ENCODE measurements around the gene EPHB1.
"Not testable (repeated sequence)": the region's sequence is repeated elsewhere in the genome, so short reads cannot be mapped to it uniquely, and the experiment has no call there.

The EPHB1 gene

DNA sequence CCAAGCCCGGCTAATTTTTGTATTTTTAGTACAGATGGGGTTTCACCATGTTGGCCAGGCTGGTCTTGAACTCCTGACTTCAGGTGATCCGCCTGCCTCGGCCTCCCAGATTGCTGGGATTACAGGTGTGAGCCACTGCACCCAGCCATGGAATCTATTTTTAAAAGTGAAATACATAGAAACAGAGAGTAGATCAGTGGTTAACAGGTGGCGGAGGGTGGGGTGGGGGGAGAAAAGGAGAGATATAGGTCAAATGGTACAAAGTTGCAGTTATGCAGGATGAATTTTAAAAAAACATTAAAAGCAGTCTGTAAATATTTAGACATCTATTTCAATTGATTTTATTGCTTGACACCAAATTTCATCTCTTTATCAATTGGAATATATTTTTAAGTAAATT lies 6.8 kb upstream of the EPHB1 start:
- DNase-seq: not testable (repeated sequence)

DNA sequence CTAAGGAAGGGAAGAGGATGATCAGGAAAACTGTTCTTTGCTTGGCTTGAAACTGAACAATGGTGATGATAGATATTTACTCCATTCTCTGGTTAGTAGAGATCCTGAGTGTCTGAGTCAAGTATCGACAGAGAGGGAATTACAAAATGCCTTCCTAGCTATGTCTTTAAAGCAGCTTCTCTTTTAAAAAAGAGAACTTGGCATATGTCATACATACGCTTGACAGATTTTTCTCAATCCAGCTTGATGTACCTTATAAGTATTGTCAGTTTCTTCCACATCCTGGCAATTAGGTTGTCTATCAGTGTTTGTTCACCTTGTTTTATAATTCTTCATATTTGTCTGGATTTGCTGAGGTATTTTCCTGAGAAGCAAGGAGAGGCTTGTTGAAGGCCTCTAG lies 5.0 kb upstream of the EPHB1 start:
- DNase-seq: no peak

DNA sequence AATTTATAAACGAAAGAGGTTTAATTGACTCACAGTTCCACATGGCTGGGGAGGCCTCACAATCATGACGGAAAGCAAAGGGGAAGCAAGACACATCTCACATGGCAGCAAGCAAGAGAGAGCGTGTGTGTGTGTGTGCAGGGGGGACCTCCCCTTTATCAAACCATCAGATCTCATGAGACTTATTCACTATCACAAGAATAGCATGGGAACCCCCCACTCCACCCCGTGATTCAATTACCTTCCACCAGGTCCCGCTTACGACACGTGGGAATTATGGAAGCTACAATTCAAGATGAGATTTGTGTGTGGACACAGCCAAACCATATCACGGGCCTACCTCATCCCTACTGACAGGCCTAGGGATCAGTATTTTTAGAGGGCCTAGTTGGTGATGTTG lies 3.1 kb upstream of the EPHB1 start:
- DNase-seq: no peak

DNA sequence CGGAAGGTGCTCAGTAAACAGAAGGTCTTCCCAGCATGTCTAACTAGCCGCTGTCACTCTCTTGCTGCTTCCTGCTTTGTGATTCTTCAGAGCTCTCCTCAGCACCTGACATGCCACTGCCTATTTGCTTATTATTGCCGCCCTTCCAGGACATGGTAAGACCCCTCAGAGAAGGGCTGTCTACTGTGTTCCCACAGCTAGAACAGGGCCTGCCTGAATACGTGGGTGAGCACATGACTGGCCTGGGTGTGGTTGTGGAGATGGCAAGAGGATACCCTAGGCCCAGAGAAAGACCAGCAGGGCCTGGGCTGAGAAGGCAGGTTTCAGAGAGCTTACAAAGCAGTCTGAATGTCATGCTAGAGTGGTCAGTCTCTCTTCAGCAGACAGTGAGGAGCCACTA lies 2.4 kb upstream of the EPHB1 start:
- no peak for DNase-seq

DNA sequence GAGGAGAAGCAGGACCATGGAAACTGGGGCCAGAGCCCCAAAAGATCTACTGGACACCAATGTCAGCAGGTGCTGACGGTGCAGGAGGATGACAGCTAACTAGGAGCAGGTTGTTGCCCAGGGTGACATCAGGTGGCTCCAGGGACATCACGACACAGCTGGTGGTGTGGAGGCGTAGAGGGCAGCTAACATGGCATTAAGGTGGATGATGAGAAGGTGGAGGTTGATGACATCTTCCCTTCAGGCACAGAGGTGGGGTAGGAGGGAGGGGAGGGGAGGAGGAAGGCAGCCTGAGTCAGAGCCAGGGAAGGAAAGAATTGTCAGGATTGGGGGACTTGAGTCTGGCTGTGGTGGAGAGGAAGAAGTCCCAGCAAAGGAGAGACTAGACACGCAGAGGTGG lies 1.5 kb upstream of the EPHB1 start:
- no peak for DNase-seq

DNA sequence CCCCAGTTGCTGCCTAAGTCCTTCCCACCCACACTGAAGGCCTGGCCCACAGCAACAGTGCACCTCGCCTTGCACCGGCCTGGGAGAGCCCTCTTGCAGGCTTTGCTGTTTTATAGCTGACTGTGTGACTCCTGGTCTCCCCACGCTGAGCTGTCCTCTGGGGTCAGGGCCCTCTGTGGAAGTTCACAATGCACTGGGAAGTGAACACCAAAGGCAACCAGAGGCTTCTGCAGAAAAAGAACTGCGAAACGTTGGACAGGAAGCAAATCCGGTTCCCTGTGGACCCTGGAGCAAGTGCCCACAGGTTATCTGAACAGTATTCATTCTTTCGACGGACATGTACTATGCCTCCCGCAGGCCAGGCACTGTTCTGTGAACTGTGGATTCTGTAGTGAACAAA lies 737 bp upstream of the EPHB1 start:
- no peak for DNase-seq

DNA sequence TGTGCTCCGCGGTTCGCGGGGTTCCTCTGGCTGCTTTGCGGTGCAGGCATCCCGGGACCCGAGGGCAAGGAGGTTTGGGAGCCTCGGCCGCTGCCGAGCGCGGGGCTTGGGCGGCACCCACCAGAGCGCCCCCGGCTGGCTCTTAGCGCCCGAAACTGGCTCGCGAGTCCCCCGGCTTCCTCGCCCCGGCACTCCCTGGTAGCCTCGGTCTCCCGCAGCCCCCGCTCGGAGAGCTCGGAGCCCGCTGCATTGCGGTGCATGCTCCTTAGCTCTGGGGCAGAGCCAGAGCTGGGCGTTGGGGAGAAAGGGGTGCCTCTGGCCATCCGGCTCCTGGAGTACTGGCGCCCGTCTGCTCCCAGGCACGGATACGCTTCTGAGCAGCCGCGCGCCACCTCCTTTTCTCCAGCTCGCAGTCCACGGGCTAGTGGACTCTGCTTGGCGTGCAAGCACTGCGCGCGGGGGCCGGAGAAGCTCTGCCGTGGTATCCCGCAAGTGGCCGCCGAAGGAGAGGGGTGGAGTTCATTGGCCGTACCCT lies 753 bp downstream of the EPHB1 start:
- no peak for DNase-seq

DNA sequence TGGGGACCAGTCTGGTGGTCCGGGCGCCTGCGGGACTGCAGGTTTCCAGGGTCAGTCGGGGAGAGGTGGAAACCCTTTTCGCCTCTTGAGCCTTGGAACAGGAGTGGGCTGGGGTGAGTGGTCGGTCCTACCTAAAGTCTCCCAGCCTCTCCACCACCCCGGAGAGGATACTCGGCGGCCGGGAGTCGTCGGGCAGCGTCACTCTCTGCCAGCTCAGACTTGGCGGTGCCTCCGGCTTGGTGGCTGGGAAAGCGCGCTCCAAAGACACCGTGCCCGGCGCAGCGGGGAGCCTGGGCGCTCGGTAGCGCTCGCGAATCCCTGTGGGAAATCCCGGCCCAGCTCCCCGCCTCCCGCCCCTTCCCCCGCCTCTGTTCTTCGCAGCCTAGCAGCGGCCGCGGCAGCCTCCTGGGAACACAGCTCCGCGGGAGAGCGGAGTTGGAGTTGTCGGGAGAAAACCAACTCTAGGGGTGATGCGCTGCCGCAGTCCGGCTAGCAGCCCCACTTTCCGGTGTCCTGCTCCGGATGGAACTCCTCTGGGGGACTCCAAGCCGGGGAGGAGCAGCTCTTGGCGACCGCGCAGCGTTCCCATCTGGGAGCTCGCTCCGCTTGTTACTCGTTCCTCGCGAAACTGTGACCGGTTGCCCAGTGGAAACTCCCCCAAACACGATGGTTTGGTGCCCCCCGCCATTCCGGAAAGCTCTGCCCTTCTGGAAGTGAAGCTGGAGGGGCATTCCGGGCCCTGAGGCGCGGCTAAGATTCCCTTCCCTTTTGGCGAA lies 1.4 kb downstream of the EPHB1 start:
- no peak for DNase-seq

DNA sequence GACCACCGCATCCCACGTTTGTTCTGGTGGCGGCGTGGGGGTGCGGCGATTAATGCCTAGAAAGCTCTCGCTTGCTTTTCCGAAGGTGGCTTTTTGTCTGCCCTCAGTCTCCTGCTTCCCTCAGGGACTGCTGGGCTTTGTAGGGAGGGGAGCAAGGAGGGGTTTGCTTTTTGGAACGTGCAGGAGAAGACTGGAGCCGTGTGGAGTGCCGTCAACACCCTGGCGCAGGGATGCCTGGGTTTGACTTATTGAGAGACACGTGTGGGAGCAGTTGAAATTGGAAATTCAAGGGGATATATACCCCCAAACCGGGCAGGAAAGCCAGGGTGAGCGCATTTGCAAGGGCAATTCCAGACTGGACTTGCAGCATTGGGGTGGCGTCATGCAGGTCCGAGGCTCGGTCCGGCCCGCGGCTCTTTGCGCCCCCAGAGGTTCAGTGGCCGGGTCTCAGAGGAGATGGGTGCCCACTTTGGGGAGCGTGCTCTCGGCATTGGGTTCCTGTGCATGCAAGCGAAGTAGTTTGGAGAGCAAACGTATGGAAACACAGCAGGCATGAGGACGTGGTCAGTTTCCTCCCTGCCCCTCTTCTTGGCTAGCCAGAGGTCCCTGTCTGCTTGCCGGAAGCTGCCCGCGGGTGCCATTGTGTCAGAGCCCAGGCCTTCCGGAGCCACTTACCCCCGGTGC lies 2.1 kb downstream of the EPHB1 start:
- no peak for DNase-seq

DNA sequence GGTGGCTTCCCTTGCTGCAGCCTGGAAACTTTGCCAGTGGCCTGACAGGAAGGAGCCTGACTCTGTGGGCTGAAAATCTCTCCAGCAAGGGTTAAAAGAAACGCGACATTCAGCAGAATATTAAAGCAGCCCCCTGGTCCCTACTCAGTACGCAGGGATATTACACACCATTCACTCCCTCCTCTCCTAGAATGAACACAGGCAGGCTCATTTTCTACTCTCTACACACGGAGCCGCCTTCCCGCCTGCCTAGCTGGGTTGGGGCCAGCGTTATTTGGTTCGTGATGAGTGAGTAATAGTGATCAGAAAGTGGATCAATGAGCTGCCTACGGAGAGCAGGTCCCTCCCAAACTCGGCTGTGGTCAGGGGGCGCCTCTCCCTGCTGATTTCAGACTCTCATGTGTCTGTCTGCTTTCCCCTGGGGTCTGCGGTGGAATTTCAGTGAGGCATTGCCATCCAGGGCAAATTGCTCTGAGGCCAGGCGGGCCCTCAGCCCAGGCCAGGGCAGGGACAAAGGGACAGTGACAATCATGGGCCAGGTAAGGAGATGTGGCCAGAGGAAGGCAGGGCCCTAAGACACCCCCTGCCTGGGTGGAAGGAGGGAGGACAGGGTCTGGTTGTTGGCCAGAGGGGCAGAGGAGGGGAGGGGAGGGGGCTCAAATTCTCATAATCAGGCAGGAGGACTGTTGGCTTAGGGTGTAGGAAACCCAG lies 2.8 kb downstream of the EPHB1 start:
- DNase-seq: no peak

DNA sequence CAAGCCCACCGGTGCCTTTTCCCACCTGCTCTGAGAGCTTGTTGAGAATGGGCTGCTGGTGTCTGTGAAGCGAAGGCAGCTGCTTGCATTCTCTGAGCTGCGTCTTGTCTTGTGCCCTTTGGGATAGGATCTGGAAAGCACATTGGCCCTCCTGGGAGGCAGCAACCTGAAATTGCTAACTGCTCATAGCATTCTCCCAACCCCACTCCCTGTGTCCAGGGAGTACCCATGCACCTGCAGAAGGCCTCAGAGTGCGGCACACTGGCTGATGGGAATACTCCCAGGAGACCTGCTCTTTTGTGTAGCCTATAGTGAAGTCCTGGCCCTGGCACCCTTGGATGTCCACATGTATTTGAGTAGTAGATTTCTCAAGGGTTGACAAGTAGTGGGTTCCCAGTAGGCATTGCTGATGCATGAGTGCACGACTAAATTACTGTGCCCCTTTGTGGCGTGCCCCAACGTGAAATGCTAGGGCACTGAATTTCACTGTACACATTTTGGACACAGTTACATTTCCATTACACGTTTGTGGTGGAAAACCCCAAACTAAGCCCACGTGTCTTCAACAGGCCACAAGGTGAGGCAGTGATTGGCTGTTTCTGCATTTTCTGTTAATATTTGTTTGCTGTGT lies 3.7 kb downstream of the EPHB1 start:
- DNase-seq: no peak

DNA sequence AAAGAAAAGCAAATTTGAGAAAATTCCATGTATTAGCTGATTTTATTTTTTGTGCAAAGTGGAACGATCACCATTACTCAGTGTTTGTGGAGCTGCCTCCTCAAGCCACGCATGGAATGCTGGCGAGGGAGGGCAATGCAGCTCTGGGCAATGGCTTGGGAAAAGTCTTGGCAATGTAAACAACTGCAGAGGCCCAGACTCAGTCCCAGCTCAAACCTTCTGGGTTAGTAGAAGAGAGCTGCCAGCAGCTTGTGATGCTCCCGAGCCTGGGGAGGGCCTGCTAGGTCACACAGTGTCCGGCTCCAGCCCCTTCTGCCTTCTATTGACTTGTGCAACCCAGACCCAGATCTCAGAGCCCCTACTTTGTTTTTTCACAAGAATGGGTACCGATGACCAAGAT lies 4.3 kb downstream of the EPHB1 start:
- DNase-seq: no peak

DNA sequence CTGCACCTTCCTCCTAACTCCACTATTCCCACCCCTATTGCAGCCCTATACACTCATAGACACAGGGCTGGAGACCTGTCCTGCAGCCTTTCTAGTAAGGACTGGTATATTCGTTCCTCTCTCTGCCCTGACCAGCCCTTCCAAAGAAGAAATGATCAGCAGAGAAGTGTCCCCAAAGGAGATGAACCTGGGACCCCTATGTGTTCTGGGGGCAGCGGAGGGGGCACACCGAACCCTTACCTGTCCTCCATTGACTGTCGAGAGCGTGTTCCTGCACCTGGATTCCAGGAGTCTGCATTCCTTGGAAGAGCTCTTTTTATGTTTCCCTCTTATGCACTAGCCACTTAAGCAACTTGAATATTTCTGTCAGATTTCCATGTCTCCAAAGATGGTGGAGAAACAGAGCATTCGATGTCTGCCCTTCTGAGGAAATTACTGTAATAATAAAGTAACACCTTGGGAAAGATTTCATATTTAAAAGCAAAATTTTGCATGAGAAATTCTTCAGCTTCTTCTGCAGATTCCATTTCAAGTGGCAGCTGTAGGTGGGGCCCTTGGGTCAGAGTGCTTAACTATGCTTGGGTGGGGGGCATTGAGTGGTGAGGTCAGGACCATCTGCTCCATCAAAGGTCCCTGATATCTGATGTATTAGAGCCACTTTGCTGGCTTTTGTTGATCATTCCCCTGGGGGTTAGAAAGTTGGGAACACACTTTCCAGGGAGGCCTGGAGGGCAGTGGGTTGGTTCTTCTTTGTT lies 6.3 kb downstream of the EPHB1 start:
- DNase-seq: no peak

DNA sequence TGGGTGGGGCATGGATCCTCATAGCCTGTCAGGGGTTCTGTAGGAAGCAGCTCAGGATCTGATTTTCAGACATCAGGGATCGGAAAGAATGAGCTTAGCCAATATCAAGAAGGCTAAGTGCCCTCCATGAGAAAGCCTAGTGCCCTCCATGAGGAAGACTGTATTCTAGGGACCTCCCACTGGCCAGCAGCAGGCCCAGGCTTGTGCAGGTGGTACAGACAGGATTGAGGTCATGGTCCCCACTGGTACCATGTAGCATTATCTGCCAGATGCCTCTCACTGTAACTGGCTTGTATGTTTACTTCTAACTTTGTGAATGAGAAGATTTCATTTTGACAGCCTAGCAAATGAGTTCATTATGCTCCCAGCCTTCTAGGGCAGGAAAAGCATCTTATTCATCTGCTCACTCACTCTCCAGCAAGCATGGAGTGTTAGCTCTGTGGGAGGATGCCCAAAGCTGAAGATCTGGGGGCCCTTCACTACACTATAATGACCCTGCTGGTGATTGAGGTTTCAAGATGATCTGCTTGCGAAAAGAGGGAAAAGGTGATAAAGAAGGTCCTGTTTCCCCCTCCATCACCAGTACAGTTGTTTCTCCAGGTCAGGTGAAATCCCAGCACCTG lies 7.5 kb downstream of the EPHB1 start:
- no peak for DNase-seq

DNA sequence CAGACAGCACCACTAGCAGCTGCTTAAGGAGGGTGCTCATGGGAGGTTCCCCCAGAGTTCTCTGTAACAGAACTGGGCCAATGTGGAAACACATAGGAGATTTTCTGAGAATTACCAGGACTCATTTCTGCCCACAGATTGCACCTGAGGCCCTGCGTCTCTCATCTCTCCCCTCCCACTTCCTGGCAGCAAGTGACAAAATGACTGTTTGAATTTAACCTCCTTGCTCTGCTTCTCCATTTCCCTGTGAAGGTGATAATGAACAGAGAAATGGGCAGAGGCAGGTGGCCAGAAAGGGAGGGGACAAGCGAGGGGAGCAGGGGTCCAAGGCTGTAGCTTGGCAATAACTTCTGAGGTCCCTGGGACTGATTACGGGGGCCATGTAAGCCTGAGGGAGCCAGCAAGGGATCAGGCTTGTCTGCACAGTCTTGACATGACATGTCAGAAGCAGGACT lies 8.0 kb downstream of the EPHB1 start:
- DNase-seq: no peak

DNA sequence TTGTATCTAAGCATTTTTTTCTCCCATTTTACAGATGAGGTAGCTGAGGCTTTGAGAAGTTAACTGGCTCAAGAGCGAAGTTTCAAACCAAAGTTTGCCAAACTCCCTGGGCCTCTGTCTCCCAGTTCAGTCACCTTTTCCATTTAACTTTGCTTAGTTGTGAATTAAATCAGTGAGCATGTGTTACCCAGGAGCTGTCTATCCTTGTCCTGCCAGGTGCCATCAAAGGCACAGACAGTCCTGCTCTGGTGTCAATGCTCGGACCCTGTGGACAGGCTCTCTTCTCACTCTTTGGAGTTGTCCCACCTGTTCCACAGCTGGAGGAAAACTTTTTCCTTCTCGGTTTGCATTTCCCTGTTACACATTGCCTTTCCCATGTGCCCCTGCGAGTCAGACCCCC lies 8.6 kb downstream of the EPHB1 start:
- DNase-seq: no peak

DNA sequence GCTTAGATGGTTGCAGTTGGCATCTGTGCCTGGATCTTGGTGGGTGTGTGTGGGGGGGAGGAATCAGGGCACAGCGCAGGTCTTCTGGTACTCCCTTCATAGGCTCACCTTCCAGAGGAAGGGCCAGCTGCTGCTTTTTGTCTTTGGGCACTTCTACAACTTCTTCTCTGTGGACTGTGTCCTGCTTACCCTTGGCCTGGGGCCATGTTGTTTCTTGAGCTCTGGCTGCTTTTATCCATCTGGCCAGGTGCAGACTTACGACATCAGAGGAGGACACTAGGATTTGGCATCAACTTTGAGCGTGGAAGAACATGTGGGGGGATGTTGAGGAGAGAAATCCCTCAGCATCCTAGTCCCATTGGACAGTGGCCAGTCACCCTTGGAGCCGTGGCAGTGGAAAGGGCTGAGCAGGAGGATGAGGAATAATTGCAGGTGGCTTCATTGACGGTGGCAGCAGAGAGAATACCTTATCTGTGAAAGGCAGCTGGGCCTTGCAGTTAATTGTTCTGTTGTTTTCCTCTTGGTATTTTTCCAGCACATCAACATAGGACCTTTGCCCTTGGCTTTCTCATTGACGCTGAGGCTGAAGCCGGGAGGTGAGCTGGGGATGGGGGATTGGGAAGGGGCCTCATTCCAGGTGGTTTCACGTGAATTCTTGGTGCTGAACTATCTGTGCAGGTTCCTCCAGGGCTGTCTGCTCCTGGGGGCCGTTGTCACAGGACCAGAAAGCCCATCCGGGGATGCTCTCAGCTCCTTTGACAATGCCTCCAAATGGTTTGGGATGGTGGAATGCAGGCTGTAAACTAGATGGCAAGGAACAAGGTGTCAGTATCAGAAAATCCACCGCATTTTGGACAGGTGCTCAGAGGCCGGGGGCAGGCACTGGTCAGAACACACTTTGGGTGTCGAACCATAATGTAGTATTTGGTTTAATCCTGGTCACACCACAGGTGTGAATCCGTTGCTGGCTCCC lies 9.7 kb downstream of the EPHB1 start:
- no peak for DNase-seq

DNA sequence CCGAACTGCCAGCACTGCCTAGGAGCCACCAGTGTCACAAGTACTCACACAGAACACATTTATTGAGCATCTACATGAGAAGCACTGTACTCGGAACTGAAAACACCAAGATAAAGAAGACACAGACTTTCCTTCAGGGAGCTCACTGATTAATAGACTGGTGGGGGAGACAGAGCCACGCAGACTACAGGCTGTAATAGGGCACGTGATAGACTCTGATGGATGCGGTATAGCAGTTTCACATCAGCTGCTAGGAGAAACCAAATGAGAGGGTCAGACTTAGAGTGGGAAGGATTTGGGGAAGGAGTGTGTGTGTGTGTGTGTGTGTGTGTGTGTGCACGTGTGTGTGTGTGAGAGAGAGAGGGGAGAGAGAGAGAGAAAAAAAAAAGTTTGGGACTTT lies 12.1 kb downstream of the EPHB1 start:
- DNase-seq: no peak

DNA sequence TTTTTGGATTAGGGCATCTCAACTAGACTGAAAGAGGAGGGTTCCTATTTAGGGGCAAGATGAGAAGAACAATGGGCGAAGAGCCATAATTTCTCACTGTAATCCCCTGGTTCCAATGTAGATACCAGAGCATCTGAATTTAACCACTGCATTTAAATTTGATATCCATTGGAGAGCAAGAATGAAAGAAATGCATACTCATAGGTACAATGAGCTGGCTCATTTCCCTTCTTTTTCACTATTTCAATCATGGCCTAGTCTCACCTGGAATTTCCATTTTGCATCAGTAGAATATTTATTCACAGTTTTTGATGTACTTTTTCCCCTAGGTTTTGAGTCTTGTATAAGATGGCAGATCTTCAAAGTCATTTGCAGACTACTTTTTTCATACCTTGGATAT lies 13.8 kb downstream of the EPHB1 start:
- no peak for DNase-seq

DNA sequence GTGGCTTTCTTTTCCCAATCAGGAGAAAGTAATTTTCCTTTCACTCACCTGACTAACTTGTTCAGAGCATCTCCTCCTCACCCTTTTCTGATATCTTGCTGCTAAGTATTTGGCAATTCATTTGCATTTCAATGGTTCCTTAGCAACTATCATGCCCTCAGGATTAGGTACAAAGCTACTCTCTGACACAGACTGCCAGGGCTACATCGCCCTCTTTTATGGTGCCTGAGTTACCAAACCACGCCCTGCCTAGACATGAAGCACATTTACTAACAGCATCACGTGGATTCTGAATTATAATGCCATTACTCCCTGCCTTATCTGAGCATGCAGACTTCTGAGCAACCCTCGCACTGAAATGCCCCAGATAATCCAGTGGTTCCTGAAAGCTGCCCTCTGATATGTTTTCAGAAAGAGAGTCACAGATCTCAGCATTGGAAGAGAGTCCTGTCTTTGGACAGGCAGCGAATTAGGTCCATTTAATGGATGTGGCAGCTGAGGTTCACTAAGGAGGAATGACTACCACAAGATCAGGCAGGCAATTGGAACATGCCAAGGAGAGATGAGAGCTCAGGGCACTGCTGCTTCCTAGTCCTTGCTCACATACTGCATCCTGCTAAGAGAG lies 14.5 kb downstream of the EPHB1 start:
- DNase-seq: no peak

Data from CD4-positive, alpha-beta T cell treated with Interleukin-17A for 4 hours (primary cell).